ENCODE measurements around the gene SNAPIN. TPM values are rescaled to one million over a fixed set of nuclear protein-coding genes. Genes with fewer than 3 reads are reported as not detected.
A peak's percentile ranks its signal among the peaks of the same experiment; 100 is the strongest.
"Not testable (repeated sequence)": the region's sequence is repeated elsewhere in the genome, so short reads cannot be mapped to it uniquely, and the experiment has no call there.

Gene SNAPIN
- polyA plus RNA-seq, 1 donor, result 54.5 TPM

DNA sequence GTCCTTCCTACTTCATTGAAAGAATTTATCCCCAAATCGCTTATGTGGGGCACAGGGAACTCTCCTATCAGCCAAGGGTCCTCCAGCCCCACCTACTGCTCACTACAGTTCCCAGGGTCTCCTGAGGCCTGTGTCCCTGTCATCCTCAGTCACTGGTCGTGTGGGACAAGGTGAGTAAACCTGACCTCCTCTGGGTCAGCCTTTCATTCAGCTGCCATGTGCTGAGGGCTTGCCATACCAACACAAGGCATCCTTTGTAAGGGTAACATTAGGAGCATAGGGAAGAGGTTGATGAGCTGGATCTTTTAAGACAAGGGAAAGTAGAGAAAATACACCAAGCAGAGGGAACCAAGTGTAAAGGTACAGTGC, 11.2 kb upstream of the SNAPIN start:
- DNase-seq, result no peak

DNA sequence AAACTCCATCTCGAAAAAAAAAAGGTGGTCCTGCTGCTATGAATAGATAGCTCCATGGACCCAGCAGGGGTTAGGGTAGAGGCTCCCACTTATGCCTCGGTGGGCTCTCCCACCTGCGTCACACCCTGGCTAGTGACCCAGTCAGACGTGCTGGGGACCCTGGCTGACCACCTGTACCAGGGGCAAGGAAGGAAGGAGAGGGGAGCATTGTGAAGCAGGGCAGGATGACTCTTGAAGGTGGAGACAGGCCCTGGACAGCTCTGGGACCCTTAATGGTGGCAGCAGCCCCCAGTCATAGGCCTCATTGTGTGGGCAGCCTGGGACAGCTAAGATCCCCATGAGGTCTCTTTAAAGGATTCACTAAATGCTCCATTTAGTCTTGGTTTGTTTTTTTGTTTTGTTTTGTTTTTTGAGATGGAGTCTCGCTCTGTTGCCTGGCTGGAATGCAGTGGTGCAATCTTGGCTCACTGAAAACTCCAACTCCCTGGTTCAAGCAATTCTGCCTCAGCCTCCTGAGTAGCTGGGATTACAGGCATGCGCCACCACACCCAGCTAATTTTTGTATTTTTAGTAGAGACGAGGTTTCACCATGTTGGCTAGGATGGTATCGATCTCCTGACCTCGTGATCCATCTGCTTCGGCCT, 10.4 kb upstream of the SNAPIN start:
- DNase-seq, result no peak

DNA sequence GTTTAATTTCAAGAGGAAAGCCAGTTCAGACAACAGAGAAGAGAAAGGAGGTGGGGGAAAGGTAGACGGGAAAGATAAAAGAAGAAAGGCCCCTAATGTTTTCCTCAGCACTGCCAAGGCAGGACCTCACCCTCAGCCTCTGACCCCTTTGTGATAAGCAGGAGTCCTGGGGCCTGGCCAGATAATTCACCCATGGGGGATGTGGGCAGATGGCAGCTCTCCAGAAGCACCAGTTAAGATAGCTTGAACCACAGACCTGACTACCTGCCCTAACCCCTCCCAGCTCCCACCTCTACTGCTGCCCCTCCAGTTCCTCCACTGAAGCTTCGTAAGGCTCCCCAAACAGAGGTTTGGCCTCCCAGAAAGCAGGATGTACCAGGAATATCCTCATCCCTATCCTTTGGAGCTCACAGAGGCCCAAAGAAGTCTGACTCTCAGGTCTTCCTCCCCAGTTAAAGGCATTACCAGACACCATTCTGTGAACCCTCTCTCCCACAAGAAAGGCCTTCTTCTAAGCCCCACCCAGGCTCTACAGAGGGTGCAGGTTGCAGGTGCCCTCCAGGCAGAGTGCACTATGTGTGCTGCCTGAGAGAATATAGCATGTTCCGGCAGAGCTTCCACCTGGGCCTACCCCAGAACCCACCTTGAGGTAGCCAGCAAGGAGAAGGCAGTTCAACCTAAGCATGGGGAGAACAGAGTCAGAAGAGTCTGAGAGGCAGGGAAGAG, 9.2 kb upstream of the SNAPIN start:
- DNase-seq, result no peak

DNA sequence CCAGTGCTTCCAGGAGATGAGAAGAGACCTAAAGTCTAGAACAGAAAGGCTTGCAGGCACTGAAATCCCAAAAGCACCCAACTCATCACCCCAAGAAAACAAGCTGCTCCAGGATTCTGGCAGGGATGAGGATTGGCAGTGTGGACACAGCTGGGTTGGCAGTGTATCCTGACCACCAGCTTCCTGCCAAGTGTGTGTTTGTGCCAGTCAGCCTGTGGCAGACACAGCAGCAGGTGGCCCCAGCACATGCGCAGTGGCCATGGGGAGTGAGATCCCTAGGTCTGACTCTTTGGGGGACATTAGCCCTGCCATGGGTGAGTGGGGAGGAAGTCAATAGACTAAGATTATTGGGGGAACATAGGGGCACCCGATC, 8.7 kb upstream of the SNAPIN start:
- peak; percentile 53 for DNase-seq

DNA sequence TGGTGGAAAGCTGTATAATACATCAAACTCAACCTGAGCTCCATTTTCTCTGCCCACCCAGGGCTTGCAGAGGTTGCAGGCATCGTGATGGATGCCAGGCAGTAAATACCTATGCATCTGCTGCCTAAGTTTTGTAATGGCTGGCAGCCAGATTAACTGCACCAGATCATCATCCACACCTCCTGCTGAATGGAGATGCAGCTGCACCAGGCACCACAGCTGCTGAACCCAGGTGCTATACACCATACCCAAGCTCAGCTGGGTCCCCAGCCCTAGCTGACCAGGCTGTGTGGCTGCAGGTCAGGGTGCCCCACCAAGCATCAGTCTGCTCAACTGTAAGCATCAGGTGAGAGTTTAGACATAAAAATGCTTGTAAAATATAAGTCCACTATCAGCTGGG, 6.7 kb upstream of the SNAPIN start:
- no peak for DNase-seq

DNA sequence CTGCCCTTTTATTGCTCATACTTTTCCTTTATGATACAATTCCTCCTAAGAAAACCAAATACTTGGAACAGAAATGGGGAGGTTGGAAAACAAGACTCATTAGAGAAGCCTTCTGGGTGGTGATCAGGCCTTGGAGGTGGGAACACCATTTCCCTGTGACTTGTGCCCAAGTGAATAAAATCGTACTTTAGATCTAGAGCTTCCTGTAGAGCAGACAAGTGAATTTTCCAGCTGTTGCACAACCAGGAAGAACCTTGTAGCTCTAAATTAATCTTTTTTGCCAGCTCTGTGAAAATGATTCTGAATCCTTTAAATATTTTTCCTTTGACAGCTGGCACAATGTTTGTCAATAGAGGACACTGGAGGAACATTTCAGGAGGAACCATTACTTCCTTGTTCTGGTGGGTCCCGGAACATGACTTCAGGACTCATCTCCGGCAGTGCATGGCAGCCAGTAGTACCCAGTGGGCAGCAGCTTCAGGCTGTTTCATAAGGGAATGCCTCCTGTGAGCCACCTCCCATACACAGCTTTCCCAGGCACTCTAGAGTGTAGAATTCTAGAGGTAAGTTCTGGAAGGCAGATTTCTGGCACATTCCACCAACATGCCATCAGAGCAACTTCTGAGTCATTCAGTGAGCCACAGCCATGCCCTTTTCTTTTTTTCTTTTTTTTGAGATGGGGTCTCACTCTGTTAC, 5.5 kb upstream of the SNAPIN start:
- DNase-seq, result no peak

DNA sequence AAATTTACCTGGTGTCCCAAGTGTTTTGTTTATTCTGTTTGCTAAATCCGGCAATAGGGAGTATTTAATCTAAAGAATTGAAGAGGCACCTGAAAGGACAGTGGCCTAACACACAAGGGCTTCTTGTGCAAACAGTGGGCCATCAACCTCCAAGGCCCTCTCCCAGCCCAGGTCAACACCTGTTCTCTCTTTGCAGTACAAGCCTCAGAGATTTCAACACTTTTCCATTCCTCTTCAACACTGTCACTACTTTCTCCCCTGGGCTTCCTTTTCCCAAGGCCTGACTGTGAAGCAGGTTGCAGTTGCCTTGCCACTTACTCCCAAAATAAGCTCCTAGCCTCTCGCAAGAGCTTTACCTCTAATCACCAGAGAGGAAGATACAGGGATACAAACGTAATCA, 3.2 kb upstream of the SNAPIN start:
- no peak for DNase-seq

DNA sequence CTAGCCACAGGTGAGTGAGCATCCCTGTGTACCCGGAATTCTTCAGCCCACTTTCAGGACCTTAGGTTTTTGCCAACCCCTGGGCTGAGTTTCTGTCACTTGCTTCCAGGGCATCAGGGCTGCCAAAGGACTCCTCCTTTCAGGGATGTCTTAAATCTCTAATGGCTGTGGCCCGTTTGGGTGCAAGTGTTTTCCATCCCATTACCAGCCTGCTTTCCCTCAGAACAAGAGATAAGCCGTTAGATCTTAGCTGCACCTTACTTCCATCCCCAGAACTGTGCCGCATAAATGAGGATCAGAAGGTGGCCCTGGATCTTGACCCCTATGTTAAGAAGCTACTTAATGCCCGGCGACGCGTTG, 652 bp downstream of the SNAPIN start:
- no peak for DNase-seq

- no peak for DNase-seq
These were observed 1.2 kb downstream of the SNAPIN start for GRCh38 chr1:153659656-153660055.

GRCh38 chr1:153661111-153661708, 2.7 kb downstream of the SNAPIN start:
- no peak for DNase-seq

DNA sequence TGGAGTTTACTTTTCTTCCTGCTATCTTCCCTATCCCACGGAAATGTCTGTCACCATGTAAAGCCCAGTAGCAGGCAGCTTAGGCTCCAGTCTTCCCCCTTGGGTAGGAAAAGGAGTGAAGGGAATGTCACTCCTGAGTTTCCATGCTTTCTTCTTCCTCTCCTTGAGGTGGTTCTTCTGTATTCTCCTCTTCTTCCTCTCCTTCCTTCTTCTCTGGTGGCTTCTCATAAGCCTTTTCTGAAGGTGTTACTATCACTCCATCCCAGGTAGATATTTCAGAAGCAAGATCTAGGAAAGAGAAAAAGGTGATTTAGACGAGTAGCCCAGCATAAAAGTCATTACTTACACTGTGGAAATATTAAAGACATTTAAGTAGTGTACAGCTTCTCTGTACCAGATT, 3.8 kb downstream of the SNAPIN start:
- DNase-seq, result no peak

DNA sequence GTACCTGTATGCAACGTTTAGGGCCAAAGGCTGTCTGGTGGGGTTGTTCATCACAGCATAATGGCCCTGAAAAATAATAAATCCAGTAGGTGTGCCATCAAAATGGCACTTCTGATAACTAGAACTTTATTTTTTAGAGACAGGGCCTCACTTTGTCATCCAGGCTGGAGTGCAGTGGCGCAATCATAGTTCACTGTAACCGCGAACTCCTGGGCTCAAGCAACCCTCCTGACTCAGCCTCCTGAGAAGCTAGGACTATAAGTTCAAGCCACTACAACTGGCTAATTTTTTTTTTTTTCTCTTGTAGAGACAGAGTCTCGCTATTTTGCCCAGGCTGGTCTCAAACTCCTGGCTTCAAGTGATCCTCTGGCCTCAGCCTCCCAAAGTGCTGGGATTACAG, 4.7 kb downstream of the SNAPIN start:
- no peak for DNase-seq

- DNase-seq, result no peak
These were observed 8.9 kb downstream of the SNAPIN start for GRCh38 chr1:153667439-153667838.

GRCh38 chr1:153668672-153669071, 10.2 kb downstream of the SNAPIN start:
- DNase-seq, result not testable (repeated sequence)

DNA sequence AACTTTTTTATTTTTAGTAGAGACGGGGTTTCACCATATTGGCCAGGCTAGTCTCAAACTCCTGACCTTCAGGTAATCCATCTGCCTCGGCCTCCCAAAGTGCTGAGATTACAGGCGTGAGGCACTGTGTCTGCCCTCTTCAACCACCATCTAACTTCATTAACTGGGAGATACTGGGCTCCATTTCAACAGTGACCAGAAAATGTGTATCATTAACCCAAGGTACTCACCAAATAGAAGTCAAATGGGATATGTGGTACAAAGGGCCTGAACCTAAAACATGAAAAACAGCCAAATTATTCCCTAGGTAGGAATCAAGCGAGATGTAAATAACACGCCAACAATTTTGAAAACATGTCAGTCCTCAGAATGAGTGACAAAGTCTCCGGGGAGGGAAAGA, 11.1 kb downstream of the SNAPIN start:
- no peak for DNase-seq

DNA sequence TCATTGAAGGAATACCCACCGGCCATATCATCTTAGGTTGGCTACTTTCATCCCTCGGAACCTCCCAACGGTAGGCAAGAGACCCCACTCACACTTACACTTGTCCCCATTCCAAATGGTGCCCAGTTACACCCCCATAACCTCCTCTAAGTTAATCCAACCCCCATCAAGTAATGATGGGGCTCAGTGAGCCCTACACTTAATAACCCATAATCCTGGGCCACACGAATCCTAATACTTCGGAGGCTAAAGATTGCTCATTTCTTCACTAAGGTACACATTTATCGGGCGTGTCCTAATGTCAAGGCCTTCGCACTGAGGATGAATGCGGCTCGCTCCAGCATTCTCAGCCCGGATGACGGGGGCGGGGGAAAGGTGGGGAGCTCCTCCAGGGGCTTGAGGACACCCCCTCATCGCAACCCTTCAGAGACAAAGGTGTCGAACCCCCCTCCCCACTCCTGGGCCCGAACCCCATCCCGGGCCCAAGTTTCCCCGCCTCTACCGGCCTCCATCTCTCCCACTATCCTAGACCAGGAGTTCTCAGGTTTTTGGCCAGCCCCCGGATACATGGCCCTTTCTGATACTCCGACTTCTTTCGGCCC, 11.9 kb downstream of the SNAPIN start:
- DNase-seq, result no peak

DNA sequence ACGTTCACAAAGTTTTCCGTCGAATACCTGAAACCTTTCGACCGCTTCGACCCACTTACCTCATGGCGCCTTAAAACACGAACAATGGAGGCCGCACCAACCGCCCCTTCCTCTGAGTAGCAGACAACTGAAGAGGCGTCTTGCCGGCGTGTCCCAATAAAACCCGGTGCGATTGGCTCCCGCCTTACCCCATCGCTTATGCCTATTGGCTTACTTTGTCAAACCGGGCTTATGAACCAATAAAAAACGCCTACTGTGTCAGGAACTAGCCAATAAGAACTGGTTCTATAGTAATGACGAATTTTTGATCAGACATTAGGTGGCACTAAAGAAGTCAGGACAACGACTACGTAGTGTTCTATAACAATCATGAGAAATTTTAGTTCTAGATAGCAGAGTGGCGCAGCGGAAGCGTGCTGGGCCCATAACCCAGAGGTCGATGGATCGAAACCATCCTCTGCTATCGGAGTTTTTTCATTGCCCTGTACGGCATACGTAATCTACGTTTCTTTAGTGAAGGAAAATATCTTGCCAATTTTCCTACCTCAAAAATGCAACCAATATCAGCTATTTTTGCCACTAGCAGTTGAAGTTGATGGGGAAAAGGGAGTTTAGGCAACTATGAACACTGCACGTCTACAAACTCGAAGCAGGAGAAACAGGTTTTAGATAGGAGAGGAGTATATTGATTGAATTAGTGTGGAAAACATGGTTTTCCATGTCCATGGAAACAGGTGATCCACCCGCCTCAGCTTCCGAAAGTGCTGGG, 12.5 kb downstream of the SNAPIN start, which contains the start of gene ILF2:
TSS of gene ILF2 (minus strand) at position 135 of the 769 bp plus-strand sequence. CDS start at position 64, 71 bp downstream.
- DNase-seq, result peak; percentile 97

GRCh38 chr1:153671628-153672353, 13.3 kb downstream of the SNAPIN start:
- not testable (repeated sequence) for DNase-seq

- DNase-seq, result no peak
These were observed 15.0 kb downstream of the SNAPIN start for GRCh38 chr1:153673511-153673910.

GRCh38 chr1:153677718-153678518, 19.4 kb downstream of the SNAPIN start:
- peak; percentile 44 for DNase-seq
